DOHH2 (cell line): Measurements from ENCODE around the gene IQCM.

Experiments used
- EZH2phosphoT487 ChIP-seq: fragments of 200-600 bp; sonication (generic); IDR thresholded peaks from 2 replicates; pipeline ENCODE4 v1.6.1; 2017; ENCODE audit warnings: borderline replicate concordance, mild to moderate bottlenecking, antibody characterized with exemption, low read length, moderate library complexity, mixed read lengths
- TF ChIP-seq, protein P1 (sequence below): fragments of 200-600 bp; sonication (generic); IDR thresholded peaks from one replicate; pipeline ENCODE4 v1.5.1; 2014; ENCODE audit warnings: antibody characterized with exemption, mild to moderate bottlenecking, low read depth, low read length; ENCODE audit not compliant: poor library complexity, severe bottlenecking

DNA sequence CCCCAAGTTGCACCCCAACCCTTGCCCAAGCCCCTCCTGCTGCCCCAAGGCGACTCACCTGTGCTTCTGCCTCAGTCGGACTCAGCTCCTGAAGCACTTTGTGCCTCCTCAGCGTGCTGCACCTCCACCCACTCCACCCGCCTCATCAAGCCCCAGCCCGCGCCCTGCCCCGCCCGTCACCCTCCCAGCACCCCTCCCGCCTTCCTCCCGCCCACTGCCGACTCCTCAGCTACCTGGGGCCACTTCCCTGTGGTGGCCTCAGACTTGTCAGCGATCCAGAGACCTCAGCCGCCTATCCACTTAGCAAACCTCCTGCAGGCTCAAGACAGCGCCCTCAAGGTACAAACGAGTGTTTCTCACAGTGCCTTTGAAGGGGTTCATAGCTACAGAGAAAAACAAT is 19.6 kb upstream of the IQCM start:
- TF ChIP-seq, protein P1, sequence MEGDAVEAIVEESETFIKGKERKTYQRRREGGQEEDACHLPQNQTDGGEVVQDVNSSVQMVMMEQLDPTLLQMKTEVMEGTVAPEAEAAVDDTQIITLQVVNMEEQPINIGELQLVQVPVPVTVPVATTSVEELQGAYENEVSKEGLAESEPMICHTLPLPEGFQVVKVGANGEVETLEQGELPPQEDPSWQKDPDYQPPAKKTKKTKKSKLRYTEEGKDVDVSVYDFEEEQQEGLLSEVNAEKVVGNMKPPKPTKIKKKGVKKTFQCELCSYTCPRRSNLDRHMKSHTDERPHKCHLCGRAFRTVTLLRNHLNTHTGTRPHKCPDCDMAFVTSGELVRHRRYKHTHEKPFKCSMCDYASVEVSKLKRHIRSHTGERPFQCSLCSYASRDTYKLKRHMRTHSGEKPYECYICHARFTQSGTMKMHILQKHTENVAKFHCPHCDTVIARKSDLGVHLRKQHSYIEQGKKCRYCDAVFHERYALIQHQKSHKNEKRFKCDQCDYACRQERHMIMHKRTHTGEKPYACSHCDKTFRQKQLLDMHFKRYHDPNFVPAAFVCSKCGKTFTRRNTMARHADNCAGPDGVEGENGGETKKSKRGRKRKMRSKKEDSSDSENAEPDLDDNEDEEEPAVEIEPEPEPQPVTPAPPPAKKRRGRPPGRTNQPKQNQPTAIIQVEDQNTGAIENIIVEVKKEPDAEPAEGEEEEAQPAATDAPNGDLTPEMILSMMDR, result no peak
- no peak for TF ChIP-seq EZH2phosphoT487
